HG02852 (cell line): ENCODE measurements around the gene SRSF2.
"Not testable (repeated sequence)": the region's sequence is repeated elsewhere in the genome, so short reads cannot be mapped to it uniquely, and the experiment has no call there.

Source experiments
- ATAC-seq: cut with Tn5 transposase; IDR thresholded peaks from one replicate; pipeline ENCODE4 v1.9.1; 2021; ENCODE audit warnings: mild to moderate bottlenecking, moderate library complexity; ENCODE audit not compliant: unreplicated experiment

The SRSF2 gene

DNA sequence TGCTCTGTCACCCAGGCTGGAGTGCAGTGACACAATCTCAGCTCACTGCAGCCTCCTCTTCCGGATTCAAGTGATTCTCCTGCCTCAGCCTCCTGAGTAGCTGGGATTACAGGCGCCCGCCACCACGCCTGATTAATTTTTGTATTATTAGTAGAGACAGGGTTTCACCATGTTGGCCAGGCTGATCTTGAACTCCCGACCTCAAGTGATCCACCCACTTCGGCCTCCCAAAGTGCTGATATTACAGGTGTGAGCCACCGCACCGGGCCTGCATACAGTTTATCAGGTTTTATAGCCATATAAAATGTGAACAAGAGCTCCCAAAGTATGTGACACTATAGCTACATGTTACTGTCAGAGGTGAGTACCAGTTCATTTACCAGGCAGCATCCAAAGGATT, 14.2 kb downstream of the SRSF2 start:
- ATAC-seq, result not testable (repeated sequence)

- no peak for ATAC-seq
Measured at GRCh38 chr17:76722279-76722678, 14.9 kb downstream of the SRSF2 start.

DNA sequence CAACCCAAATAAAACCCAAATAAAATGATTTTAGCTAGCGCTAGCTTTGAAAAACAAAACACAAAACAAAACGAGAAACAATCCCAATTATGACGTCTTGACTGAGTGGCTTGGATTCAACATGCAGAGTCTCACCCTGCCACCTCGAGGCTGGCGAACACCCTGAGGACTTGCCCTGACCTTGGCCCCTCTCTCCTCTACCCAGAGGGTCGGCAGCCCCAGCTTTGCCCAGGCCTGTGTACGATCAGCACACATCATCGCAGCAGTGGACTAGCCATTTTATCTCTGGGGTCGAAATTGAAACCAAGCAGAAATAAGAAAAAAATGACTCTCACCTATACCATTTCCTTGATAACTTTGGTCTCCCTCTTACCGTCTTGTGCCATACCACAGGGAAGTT, 15.7 kb downstream of the SRSF2 start:
- no peak for ATAC-seq

DNA sequence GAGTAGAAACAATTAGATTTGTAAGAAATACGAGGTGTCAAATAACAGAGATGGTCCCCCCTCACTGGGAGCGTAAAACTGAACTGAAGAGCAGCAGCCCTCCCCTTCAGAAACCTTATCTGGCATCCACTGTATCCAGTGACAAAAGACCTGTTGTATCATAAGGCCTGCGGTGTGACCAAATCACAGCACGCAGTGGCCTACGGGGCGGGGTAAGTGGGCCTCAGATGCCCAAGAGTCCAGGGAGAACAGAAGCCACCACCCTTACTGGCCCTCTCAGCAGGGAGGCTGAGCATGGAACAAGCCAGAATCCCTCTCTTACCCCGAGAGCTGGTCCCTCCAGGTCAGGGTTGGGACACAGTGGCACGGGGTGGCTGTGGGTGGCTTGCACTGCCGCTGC, 16.2 kb downstream of the SRSF2 start:
- ATAC-seq, result no peak

GRCh38 chr17:76720211-76720610, 16.9 kb downstream of the SRSF2 start:
- no peak for ATAC-seq

DNA sequence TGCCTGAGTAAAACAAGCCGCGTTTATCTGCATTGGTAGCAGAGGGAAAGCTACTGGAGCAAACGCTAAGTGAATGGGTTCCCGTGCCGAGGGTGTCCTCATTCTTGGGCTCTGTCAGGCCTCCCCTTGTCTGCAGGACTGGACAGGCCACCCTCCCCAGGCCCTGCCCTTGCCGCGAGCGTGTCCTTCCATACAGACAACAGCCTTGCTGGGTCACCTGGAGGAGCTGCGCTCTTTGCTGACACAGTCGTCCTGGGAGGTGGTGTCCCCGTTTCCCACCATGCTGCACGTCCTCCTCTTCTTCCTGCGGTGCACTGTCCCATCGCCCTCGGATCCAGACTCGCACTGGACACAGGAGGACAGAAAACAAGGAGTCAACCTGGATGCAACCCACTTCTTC, 18.6 kb downstream of the SRSF2 start:
- no peak for ATAC-seq

DNA sequence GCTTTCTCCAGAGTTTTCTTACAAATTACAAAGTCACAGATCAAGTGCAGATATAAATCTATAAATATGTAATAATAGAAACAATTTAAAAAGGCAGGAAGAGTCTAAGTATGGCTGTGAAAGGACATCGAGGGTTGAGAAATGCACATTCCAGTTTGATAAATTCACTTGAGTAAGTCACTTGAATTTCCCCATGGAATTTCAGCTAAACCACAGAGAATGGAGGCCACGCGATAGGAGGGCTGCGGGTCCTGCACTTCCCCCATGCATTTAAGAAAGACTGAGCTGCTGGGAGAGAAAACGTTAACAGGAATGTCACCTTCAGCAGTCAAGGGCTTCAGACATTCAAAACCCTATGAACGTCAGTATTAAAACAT, 20.3 kb downstream of the SRSF2 start:
- ATAC-seq, result no peak

GRCh38 chr17:76716146-76716838, 20.8 kb downstream of the SRSF2 start:
- ATAC-seq, result no peak

GRCh38 chr17:76715496-76715830, 21.7 kb downstream of the SRSF2 start:
- no peak for ATAC-seq

GRCh38 chr17:76714822-76715495, 22.2 kb downstream of the SRSF2 start:
- ATAC-seq, result no peak

DNA sequence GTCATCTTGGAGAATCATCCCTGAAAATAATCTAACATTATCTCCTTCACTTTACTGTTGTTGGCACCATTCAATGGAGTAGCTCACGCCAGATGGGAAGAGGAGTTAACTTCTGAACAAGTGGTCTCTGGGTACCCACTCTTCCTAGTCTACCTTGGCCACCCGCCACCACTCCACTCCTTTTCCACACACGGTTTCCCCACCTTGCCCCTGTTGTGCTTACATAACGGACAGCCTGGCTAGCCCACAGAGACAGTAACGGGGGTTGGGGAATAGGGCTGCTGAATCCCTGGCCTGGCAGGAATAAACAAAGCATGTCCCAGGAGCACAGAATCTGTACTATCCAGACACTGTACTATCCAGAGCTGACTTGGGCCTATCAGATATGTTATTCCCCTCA, 22.8 kb downstream of the SRSF2 start:
- ATAC-seq, result no peak

DNA sequence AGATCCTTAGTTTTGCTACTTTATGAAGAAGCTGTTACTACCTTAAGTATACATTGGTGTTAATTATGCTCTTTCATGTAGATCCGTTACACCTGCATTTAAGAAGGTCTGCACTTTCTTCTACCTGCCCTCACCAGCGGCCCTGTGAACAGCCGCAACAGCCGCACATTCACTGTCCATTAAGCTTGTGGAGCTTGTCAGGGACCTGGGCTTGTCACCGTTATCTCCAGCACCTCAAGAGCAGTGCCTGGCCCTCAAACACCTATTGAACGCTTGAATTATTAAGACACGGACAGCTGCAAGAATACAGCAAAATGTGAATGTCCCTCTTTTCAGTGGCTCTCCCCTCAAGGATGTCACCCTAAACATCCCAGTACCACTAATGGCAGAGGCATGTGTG, 23.4 kb downstream of the SRSF2 start:
- ATAC-seq, result no peak

DNA sequence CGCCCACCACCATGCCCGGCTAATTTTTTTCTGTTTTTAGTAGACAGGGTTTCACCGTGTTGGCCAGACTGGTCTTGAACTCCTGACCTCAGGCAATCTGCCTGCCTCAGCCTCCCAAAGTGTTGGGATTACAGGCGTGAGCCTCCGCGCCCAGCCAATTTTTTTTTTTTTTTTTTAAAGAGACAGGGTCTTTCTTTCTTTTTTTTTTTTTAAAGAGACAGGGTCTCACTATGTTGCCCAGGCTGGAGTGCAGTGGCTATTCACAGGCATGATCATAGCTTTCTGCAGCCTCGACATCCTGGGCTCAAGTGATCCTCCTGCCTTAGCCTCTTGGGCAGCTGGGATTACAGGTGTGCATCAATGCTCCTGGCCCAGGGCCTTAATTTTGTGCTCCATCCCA, 24.8 kb downstream of the SRSF2 start:
- not testable (repeated sequence) for ATAC-seq

- ATAC-seq, result no peak
Measured at GRCh38 chr17:76710863-76711611, 26.1 kb downstream of the SRSF2 start, which contains the start of gene MXRA7. MXRA7 (minus strand) TSS chr17:76710965; CDS start chr17:76710946, 19 bp downstream.

DNA sequence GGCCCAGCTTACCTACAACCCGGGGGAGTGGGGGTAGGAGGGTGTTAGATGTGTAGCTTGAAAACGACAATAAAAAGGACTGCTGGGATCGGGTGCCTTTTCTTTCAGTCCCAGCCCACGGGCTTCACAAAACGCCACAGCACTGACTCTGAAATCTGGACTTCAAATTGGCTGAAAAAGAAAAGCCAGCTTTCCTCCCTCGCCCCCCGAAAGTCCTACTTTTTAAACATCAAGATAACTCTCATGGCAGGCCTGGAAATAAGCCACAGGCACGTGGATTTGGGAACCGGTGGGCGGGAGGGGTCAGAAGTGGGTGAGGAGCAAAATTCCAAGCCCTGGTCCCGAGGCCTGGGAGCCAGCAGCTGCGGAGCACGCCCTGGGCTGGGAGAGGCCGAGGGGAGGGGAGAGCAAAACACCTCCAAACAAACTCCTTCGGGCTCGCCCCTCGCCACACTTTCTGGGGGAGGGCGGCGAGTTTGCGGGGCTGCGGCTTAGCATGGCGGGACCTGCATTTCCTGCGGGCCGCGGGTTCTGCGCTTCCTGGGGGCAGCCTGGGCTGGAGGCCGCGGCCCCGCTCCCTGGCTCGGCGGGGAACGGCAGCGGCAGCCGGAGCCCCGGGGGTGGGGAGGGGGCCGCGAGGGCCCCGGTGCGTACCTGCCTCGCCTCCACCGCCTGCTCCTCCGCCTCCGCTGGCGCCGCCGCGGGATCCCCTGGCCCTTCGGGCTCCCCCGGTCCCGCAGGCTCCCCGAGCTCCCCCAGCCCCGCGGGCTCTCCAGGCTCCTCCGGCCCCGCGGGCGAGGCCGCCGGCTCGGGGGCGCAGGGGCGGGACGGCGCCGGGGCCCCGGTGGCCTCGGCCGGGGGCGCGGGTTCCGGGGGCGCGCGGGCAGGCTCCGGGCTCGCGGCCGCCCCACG, 26.9 kb downstream of the SRSF2 start:
- ATAC-seq, result not testable (repeated sequence)

GRCh38 chr17:76709077-76709950, 27.8 kb downstream of the SRSF2 start:
- ATAC-seq, result no peak

- ATAC-seq, result no peak
Measured at GRCh38 chr17:76707985-76708807, 28.9 kb downstream of the SRSF2 start.

GRCh38 chr17:76706817-76707216, 30.3 kb downstream of the SRSF2 start:
- ATAC-seq, result no peak

DNA sequence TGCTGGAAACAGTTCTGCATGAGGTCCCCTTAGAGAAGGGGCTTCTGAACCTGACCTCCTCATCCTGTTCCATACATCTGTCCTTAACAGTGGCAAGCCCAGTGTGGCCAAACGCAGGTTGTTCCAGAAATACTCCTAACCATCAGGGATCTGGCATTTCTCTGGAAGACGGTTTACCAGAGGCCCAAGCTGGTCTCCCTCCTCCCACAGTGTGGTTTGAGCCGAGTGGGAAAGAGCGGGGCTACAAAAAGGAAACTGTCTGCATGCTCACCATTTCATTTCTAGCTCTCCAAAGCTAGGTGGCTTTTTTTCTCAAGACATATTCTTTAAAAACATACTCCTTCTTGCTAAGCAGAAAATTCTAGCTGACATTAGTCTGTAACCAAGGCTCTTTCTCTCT, 32.3 kb downstream of the SRSF2 start:
- no peak for ATAC-seq
